Activated gamma-delta T cell treated with anti-CD3 and anti-CD28 coated beads, Interleukin-2, amount 50 U/mL, for 16 hours (primary cell): ENCODE measurements around the gene FHL2.
"Not testable (repeated sequence)": the region's sequence is repeated elsewhere in the genome, so short reads cannot be mapped to it uniquely, and the experiment has no call there.

Experiments used
- DNase-seq: peaks from one replicate; pipeline ENCODE4 v3.0.0-alpha.2; 2020; ENCODE audit warnings: low read depth

FHL2 gene, protein sequence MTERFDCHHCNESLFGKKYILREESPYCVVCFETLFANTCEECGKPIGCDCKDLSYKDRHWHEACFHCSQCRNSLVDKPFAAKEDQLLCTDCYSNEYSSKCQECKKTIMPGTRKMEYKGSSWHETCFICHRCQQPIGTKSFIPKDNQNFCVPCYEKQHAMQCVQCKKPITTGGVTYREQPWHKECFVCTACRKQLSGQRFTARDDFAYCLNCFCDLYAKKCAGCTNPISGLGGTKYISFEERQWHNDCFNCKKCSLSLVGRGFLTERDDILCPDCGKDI

DNA sequence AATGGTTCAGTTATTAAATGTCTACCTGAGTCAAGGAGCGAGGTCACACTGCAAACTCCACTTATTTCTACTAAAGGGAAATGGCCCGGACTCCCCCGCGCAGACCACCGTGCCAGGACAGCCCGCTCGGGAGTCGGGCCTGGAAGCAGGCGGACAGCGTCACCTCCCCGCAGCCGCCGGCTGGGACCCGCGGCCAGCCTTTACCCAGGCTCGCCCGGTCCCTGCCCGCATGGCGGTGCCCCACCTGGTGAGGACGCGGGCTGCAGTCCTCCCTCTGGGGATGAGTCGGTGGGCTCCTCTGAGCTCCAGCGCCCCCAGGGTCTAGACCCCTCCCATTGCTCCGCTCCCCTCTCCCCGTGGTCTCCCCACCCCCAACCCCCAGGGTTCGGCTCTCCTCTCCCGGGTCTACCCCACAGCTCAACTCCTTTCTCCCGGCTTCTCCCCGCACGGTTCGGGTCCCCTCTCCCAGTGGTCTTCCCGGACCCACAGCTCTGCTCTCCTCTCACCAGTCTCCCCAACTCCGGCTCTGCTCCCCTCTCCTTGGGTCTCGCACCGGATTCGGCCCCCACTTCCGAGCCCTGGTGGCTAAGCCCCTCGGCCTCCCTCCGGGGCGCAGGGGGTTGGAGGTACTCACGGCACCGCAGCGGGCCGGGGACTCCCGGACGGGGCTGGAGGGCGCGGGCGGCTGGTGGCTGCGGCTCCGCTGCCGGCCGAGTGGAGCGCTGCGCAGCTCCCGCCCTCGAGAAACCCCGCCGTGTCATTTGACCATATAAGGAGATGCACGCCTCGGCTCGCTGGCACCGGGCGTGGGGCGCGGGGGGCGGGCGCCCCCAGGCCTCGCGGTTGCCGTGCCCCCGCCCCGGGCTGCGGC lies at the start of gene FHL2:
Gene FHL2 (minus strand): TSS at position 716 of the 871 bp plus-strand sequence. CDS start 12,535 bp downstream, outside the sequence.
- DNase-seq = peak; percentile 45

DNA sequence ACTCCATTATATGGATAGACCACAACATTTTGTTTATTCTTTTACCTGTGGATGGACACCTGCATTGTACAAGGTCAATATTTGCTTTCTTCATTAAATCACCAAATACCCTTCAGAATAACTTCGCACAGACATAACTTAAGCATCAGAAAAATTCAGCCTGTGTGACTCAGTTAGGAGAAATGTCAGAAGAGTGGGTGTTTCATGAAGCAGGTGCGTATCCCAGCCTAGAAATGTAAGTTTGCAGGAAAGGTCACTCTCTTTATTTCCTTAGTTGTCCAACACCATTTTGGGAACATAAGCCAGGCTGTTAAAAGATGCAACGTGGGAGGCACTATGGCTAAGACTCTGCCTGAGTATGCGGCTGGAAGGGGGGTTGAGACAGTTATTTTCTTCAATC lies 48.6 kb upstream of the FHL2 start:
- no peak for DNase-seq

- no peak for DNase-seq
Measured at GRCh38 chr2:105446501-105446900, 47.6 kb upstream of the FHL2 start.

DNA sequence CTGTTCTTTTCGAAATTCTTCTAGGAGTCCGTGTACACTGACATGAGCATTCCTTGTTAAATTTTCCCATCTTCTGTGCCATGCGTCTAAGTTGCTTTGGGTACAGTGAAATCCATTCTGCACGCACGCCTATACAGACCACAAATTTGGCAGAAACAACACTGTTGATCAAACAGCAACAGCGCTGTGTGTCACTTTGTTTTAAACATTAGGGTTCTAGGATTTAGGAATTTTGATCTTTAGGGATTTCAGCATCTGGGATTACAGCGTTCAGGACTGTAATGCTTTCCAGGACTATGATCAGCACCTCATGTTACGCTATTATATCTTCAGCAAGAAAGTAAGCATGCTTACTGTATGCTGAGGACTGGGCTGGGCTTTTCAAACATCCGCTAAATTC lies 47.1 kb upstream of the FHL2 start:
- DNase-seq = no peak

GRCh38 chr2:105445498-105445897 lies 46.6 kb upstream of the FHL2 start:
- DNase-seq = no peak

- no peak for DNase-seq
Measured at GRCh38 chr2:105443617-105444598, 45.1 kb upstream of the FHL2 start.

DNA sequence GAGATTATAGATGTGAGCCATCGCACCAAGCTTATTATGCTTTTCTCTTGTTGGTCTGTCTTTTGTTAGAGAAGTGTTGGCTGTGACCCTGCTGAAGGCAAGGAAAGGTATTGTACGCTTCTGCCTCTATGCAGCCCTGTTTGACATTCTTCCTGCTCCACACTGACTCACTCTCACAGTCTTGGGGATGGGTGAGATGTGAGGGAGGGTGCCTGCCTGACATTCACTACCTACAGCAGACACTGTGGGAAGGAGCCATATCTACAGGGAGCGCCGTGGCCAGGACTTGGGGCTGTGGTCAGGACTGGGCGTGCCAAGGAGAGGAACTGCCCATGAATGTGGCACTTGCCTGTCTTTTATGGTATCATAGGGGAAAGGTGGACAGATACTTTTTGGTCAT lies 43.9 kb upstream of the FHL2 start:
- DNase-seq = no peak

GRCh38 chr2:105442056-105442455 lies 43.2 kb upstream of the FHL2 start:
- no peak for DNase-seq

GRCh38 chr2:105439141-105439540 lies 40.3 kb upstream of the FHL2 start:
- no peak for DNase-seq

DNA sequence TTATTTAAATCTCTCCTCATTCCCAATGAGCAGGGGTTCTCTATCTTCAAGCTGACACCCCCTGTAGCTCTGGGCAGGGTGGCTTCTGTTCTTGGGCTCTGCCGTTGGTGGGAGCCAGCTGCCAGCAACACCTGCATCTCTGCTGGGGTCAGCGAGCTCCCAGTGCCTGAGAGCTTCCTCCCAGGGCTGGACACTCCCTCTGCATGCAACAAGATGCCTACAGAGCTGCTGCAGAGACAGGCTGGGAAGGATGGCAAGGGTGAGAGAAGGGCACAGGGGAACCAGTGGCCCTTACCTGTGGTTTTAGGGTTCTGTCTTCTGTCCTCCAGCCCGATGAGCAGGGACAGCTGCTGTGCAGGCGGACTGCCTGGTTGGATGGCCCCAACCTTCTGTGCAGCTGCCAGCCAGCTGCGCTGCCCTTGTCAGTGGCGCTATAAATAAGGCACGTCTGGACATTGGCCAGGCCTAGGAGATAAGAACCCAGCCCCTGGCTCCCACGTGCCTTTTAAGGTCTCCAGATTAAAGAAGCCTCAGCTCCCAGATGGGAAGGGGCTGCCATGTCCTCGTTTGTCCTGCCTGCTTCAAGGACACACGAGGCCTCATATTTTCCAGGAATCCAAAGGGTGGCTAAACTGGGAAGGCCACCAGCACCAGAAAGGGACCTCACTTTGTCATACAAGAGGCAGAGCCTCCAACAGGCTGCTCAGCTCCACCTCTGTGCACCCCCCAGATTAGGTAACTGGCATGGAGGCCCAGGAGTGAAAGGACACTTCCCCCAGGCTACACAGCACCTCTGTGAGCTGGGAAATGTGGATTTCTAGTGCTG lies 39.5 kb upstream of the FHL2 start:
- DNase-seq = no peak

- no peak for DNase-seq
Measured at GRCh38 chr2:105437708-105438103, 38.9 kb upstream of the FHL2 start.

- no peak for DNase-seq
Measured at GRCh38 chr2:105432749-105433148, 33.9 kb upstream of the FHL2 start.

DNA sequence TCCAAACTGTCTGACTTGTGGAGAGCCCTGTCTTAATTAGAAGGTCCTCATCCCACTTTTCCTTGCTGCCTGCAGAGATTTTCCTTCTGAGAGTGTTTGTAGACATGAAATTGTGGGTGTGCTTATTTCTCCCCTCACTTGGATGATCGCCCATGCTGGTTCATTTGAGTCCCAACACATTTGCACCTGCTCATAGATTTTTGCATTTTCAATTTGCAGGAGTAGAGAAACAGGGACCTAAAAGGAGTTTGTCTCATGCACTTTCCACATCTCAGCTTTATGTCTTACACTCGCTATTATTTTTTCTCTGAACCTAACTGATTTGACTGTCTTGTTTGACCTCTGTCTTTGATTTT lies 33.2 kb upstream of the FHL2 start:
- DNase-seq = no peak

GRCh38 chr2:105431367-105432043 lies 32.7 kb upstream of the FHL2 start:
- DNase-seq = no peak

GRCh38 chr2:105428387-105429018 lies 29.7 kb upstream of the FHL2 start:
- DNase-seq = no peak

- no peak for DNase-seq
Measured at GRCh38 chr2:105427485-105427884, 28.6 kb upstream of the FHL2 start.

DNA sequence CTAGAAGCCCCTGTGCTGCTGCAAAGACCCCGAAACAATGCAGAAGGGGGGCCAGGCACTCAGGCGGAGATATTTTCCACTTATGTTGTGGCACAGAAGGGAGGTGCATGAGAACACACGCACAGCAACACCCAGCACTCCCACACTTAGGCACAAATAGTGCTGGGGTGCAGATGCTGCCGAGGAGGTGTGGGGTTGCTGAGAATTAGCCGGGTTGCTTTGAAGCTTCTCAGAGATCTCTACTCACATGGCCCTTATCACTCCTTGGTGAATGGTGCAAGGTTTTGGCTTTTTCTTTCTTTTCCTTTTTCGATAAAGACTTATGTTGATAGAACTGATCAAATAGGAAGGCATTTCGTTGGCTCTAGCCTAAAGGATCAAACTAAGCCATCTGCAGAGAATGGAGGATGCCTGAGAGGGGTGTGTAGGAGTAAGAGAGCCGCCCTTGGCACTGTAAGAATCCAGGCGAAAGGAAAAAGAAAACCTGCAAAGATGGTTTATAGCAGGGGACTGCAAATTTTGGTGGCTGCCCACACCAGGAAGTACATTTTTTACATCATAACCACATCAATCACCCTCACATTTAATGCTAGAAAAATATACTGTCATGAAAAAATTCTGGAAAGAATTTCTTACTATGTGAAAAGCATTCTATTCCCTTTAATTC lies 27.9 kb upstream of the FHL2 start:
- DNase-seq = no peak

DNA sequence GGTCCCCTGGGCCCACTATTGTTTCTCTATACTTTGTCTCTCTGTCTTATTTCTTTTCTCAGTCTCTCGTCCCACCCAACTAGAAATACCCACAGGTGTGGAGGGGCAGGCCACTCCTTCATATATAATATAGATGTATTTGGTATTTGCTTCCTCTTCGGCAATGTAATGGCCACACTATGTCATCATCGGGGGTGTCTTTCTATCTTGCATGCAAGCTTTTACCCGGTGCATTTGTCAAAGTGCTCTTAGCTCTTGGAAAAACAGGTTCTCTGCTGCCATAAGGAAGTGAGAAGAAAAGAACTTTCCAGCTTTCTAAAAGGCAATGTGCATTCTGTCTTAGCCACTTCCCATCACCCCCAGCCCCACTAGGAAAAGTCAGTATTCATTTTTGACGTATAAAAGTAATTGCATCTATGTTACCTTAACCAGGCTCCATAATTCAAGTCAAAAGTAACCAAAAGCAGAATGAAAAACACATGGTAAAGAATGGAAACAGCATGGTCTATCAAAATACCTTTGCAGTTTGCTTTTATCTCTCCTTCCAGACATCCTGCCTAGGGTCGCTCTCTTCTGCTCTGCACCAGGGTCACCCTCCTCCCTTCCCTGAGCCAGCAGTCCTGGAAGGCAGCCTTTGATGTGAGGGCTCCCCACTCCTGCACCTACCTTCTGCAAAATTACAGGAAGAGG lies 27.2 kb upstream of the FHL2 start:
- DNase-seq = no peak

GRCh38 chr2:105424836-105425235 lies 26.0 kb upstream of the FHL2 start:
- DNase-seq = not testable (repeated sequence)
